ENCODE measurements around the gene FZD4.
"Not testable (repeated sequence)": the region's sequence is repeated elsewhere in the genome, so short reads cannot be mapped to it uniquely, and the experiment has no call there.

Gene FZD4

DNA sequence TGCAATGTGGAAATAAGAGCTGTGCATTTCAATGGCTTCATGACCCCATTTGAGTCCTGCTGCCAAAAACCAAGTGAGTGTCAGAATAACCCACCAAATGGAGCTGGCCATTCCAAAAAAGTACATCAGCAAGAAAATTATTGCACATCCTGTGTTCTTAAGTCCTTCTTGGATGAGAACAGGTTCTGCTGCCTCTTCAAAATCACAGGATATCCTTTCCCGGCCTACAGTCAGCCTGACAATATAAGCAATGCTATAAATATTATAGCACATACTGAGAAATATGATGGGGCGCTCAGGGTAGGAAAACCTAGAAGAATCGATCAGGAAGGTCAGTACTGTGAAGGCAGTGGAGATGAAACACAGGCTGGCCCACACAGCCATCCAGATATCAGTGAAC lies 3.5 kb downstream of the FZD4 start:
- TF ChIP-seq, protein P1, sequence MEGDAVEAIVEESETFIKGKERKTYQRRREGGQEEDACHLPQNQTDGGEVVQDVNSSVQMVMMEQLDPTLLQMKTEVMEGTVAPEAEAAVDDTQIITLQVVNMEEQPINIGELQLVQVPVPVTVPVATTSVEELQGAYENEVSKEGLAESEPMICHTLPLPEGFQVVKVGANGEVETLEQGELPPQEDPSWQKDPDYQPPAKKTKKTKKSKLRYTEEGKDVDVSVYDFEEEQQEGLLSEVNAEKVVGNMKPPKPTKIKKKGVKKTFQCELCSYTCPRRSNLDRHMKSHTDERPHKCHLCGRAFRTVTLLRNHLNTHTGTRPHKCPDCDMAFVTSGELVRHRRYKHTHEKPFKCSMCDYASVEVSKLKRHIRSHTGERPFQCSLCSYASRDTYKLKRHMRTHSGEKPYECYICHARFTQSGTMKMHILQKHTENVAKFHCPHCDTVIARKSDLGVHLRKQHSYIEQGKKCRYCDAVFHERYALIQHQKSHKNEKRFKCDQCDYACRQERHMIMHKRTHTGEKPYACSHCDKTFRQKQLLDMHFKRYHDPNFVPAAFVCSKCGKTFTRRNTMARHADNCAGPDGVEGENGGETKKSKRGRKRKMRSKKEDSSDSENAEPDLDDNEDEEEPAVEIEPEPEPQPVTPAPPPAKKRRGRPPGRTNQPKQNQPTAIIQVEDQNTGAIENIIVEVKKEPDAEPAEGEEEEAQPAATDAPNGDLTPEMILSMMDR (IDR thresholded peaks at IDR 0.05; ENCODE audit: low read depth, low read length, missing control alignments) = no peak
- no peak for DNase-seq (ENCODE audit: extremely low read depth, low read depth)
- H3K4me3 ChIP-seq (replicated peaks; ENCODE audit: low read depth, low read length) = no peak overlapping the region

DNA sequence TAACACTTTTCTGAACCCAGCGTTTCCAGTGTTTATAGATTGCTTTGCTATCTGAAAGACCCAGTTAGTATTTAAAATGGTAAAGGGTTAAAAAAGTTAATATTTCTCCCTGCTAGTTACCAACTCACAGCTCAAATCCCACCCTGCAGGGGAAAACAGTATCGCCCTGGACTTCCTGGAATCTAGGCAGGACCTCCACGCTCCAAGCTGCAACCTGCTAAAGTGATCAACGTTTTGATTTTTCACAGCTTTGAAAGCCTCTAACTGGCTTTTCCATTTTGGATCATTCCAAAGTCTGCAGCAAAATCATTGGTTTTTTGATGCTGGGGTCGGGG lies 4.6 kb downstream of the FZD4 start:
- DNase-seq (ENCODE audit: extremely low read depth, low read depth) = no peak
- TF ChIP-seq, protein P1 (IDR thresholded peaks at IDR 0.05; ENCODE audit: low read depth, low read length, missing control alignments) = no peak
- no peak overlapping the region for H3K4me3 ChIP-seq (replicated peaks; ENCODE audit: low read depth, low read length)

DNA sequence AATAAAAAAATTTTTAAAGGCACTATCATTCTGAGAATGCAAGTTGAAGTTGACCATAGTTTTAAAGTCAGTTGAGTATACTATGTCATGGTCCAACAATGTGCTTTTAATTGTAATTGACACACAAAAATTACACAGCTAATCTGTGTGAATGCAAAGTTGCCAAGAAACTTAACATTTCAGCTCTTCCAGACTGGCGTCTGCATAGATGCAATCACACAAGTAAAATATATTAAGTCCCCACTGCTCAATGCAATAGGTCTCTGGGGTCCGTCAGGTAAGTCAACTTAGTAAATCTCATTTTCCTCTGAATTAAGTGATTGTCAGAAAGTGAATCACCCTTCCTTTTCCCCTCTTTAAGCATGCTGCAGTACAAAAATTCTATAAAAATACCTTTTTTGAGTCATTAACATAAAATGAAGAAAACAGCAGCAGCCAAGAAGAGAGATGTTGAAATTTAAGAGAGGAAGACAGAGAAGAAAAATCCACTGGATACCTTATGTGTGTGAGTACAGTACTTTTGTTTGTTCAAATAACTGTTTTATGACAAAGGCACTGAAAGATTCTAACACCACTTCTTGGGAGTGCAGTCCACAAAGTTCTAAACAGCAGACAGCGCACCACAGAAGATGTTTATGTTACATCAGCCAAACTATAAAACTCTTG lies 5.1 kb downstream of the FZD4 start:
- DNase-seq (ENCODE audit: extremely low read depth, low read depth) = no peak
- TF ChIP-seq, protein P1 (IDR thresholded peaks at IDR 0.05; ENCODE audit: low read depth, low read length, missing control alignments) = no peak

DNA sequence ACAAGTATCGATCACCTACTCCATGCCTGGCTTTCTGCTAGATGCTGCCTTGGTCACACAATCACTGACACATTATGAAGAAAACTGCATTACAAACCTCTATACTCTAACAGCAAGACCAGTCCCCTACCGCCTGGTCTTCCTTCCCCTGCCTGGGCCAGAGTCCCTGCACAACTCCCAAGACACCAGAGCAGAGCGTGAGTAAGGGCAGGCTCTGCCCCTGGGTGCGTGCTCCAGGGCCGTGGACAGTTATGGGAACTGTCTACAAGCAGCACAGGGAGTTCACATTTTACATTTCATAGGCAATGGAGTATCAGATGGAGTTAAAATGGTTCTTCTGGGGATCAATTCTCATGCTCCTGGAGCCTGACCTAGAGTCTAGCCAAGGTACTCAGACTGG lies 6.5 kb downstream of the FZD4 start:
- no peak overlapping the region for H3K4me3 ChIP-seq (replicated peaks; ENCODE audit: low read depth, low read length)
- TF ChIP-seq, protein P1 (IDR thresholded peaks at IDR 0.05; ENCODE audit: low read depth, low read length, missing control alignments) = no peak
- no peak for DNase-seq (ENCODE audit: extremely low read depth, low read depth)

More for the DNA sequence above, 5.1 kb downstream of the FZD4 start:
- H3K4me3 ChIP-seq (replicated peaks; ENCODE audit: low read depth, low read length) = no peak overlapping the region

DNA sequence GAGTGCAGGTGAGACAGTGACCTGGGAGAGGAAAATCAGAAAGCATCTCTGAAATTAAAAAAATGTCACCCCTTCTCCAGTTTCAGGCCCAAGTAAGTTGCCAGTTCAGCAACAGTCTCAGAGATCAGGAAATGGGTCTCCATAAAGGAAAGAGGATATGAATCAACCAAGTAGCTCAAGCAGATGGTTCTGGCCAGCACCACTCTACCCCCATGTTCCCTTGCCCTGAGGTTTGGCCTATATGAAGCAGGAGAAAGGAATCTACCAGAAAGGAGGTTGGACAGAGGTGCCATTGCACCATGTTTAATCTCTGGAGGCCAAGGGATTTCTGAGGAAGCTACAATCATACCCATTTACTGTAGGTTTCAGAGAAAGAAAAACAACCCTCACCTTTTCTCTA lies 7.7 kb downstream of the FZD4 start:
- no peak for DNase-seq (ENCODE audit: extremely low read depth, low read depth)
- TF ChIP-seq, protein P1 (IDR thresholded peaks at IDR 0.05; ENCODE audit: low read depth, low read length, missing control alignments) = no peak

DNA sequence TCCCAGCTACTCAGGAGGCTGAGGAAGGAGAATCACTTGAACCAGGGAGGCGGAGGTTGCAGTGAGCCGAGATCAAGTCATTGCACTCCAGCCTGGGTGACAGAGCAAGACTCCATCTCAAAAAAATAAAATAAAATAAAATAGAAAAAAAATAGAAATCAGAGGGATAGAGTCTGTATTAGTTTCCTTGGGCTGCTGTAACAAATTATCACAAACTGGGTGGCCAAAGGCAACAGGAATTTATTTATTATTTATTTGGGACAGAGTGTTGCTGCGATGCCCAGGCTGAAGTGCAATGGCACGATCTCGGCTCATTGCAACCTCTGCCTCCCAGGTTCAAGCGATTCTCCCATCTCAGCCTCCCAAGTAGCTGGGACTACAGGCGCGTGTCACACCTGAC lies 11.7 kb downstream of the FZD4 start:
- not testable (repeated sequence) for DNase-seq (ENCODE audit: extremely low read depth, low read depth); H3K4me3 ChIP-seq (replicated peaks; ENCODE audit: low read depth, low read length)

More for the DNA sequence above, 7.7 kb downstream of the FZD4 start:
- H3K4me3 ChIP-seq (replicated peaks; ENCODE audit: low read depth, low read length) = no peak overlapping the region

DNA sequence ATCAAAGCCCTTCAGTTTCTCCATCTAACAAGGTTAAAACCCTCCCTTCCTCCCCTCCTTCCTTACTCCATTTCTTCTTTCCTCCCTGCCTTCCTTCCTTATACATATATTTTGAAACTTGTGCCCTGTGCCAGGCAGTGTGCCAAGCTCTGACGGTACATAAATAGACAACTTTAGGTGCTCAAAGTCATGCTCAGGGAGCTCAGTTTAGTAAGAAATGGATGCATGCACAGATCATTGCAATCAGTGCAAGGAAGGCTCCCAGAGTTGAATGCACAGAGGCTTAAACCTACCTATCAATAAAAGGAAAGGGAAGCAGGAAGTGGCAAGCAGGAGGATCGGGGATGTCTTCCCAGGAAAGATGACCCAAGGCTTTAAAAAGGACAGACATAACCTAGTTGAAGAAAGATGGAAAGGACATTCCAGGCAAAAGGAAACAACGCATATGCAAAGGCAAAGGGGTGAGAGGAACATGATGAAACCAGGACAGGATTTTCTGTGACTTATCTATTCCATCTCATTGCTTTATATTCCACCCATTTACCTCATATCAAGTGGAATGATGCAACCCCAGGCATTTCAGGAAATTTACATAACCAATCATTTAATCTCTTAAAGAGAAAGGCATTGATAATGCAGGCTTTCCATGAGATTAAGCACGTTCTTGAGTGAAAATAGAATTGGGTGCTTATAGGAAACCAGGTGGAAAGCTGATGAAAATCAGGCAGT lies 13.2 kb downstream of the FZD4 start:
- no peak overlapping the region for H3K4me3 ChIP-seq (replicated peaks; ENCODE audit: low read depth, low read length)
- TF ChIP-seq, protein P1 (IDR thresholded peaks at IDR 0.05; ENCODE audit: low read depth, low read length, missing control alignments) = no peak
- no peak for DNase-seq (ENCODE audit: extremely low read depth, low read depth)
